Loucy (cell line): Measurements from ENCODE around the gene PPP2R3B.

Source experiments
- EZH2phosphoT487 ChIP-seq: fragments of 200-600 bp; IDR thresholded peaks from 2 replicates; pipeline ENCODE4 v1.6.1; 2018; ENCODE audit warnings: antibody characterized with exemption, mild to moderate bottlenecking, moderate library complexity, borderline replicate concordance
- TF ChIP-seq, protein P1 (sequence below): fragments of 200-600 bp; sonication (generic); conservative IDR thresholded peaks from 2 replicates; pipeline ENCODE4 v1.5.1; 2014; ENCODE audit warnings: mild to moderate bottlenecking, antibody characterized with exemption, low read length

DNA sequence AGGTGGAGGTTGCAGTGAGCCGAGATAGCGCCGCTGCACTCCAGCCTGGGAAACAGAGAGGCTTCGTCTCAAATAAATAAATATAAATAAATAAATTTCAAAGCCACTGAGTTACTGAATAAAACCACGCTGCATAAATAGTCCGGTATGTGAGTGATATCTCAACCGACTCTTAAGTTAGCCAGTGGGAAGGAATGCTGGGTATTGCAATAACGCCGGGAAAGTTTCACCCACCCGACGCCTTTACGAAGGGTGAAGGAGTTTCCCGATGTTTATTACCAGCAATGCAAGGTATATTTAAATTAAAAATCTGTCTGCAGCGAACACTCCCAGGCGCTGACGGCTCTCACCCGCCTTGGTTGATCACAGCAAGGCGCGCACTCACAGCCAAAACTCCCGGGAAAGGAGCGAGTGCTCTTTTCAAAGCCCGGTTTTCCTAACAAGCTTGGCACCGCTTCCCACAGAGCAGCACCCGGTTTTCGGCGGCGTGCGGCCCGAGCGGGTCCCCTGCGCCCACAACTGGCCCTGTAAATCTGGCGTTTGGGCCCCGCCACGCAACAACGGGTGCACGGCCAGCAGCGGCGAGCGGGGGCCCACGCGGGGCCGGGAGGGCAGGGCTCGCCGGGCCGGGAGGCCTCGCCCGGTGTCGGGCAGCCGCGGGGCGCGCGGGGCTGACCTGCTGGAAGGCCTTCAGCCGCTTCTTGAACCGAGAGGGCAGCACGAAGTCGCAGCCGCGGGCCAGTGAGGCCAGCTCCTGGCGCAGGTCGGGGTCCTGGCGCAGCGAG lies 13.7 kb downstream of the PPP2R3B start:
- TF ChIP-seq, protein P1, sequence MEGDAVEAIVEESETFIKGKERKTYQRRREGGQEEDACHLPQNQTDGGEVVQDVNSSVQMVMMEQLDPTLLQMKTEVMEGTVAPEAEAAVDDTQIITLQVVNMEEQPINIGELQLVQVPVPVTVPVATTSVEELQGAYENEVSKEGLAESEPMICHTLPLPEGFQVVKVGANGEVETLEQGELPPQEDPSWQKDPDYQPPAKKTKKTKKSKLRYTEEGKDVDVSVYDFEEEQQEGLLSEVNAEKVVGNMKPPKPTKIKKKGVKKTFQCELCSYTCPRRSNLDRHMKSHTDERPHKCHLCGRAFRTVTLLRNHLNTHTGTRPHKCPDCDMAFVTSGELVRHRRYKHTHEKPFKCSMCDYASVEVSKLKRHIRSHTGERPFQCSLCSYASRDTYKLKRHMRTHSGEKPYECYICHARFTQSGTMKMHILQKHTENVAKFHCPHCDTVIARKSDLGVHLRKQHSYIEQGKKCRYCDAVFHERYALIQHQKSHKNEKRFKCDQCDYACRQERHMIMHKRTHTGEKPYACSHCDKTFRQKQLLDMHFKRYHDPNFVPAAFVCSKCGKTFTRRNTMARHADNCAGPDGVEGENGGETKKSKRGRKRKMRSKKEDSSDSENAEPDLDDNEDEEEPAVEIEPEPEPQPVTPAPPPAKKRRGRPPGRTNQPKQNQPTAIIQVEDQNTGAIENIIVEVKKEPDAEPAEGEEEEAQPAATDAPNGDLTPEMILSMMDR, result no peak
- no peak for TF ChIP-seq EZH2phosphoT487
